Right lobe of liver (tissue), 4 donors: ENCODE results near the gene KRTAP4-5.

ENCODE experiments used
- CTCF ChIP-seq, 4 donors: fragments of 200-600 bp in 3 of 4; fragments of 450-650 bp in 1 of 4; IDR thresholded peaks; one replicate each; pipeline versions ENCODE4 v1.5.1 to v1.8.0; 2016 to 2022; ENCODE audit warnings: antibody characterized with exemption in 4 of 4, mild to moderate bottlenecking in 2 of 4
- POLR2A ChIP-seq: fragments of 450-650 bp; IDR thresholded peaks from one replicate; pipeline ENCODE4 v1.6.1; 2017; ENCODE audit warnings: antibody characterized with exemption, mild to moderate bottlenecking
- donor health status: DM: no; HTN: no; CAD: no.
- donor health status: DM: no; HTN: no; CAD: no.
- donor health status: DM: no; HTN: yes; CAD: no.

GRCh38 chr17:41144846-41145245 lies 4.8 kb downstream of the KRTAP4-5 start:
- no peak for TF ChIP-seq CTCF (IDR thresholded peaks at IDR 0.05)
- TF ChIP-seq POLR2A: no peak
